Endothelial cell of umbilical vein (primary cell): ENCODE results near the gene OSBPL9. TPM values are rescaled to one million over a fixed set of nuclear protein-coding genes. Genes with fewer than 3 reads are reported as not detected.

Experiments used
- BruUV-seq: library from RNA; stranded (reverse); fragments of 400-500 nt; replicated peaks from 2 replicates; lab custom pipeline; 2021; lab: Mats Ljungman, UMichigan
- CTCF ChIA-PET: fragments of 300-600, 350-600 bp; sonication (Branson Sonifier 250); formaldehyde crosslinking; loops from one replicate; lab custom pipeline; 2021; ENCODE audit warnings: antibody characterized with exemption, inconsistent platforms; lab: Charles Lee
- POLR2A ChIA-PET: fragments of 300-600, 350-600 bp; sonication (Branson Sonifier 250); formaldehyde crosslinking; loops from one replicate; lab custom pipeline; 2021; ENCODE audit warnings: antibody characterized with exemption, inconsistent platforms; lab: Charles Lee
- DNase-seq: peaks from one replicate; pipeline ENCODE4 v3.0.0-alpha.2; 2011; ENCODE audit warnings: low read depth, low spot score
- FAIRE-seq: peaks from 2 replicates; lab custom pipeline; 2011; peaks lifted over from hg19 to GRCh38; lab: Jason Lieb, UNC
- H2AFZ ChIP-seq: 2 replicates; pipeline ENCODE4 v1.6.0; 2012; ENCODE audit warnings: low read depth, low read length, control low read depth, inconsistent platforms
- H3K27ac ChIP-seq: 2 replicates; pipeline ENCODE4 v1.5.1; 2011; ENCODE audit warnings: low read depth, mild to moderate bottlenecking, control low read depth, low read length, moderate library complexity; ENCODE audit not compliant: insufficient read depth
- H3K27me3 ChIP-seq, 2 experiments: 2 replicates each; pipeline versions ENCODE4 v1.6.0 to v1.6.1; 2011; ENCODE audit warnings: low read length in 2 of 2, mixed read lengths in 1 of 2; ENCODE audit not compliant: control insufficient read depth in 2 of 2, insufficient read depth in 2 of 2
- H3K36me3 ChIP-seq, 2 experiments: 2 replicates in 1 of 2; 3 replicates in 1 of 2; pipeline ENCODE4 v1.5.1; 2011; ENCODE audit warnings: low read length in 2 of 2, mild to moderate bottlenecking in 1 of 2, moderate library complexity in 1 of 2; ENCODE audit not compliant: control insufficient read depth in 2 of 2, insufficient read depth in 2 of 2; ENCODE audit errors: extremely low read depth in 1 of 2
- H3K4me1 ChIP-seq: 3 replicates; pipeline ENCODE4 v1.5.1; 2011; ENCODE audit warnings: mild to moderate bottlenecking, low read length; ENCODE audit not compliant: control insufficient read depth, insufficient read depth; ENCODE audit errors: extremely low read depth
- H3K4me2 ChIP-seq: 2 replicates; pipeline ENCODE4 v1.6.1; 2011; ENCODE audit warnings: low read length, control low read depth, mixed read lengths; ENCODE audit not compliant: insufficient read depth
- H3K4me3 ChIP-seq, 3 experiments: fragments of 200-600 bp in 1 of 3; sonication (generic), shearing (Covaris generic) in 1 of 3; replicated peaks in 1 of 3; 2 replicates each; pipeline ENCODE4 v1.5.1; 2011 to 2016; ENCODE audit warnings: control low read depth in 3 of 3, low read length in 3 of 3, mild to moderate bottlenecking in 2 of 3, inconsistent platforms in 1 of 3, low read depth in 1 of 3, moderate library complexity in 1 of 3; ENCODE audit not compliant: insufficient read depth in 1 of 3
- H3K79me2 ChIP-seq: 2 replicates; pipeline ENCODE4 v1.6.0; 2012; ENCODE audit warnings: low read length, inconsistent platforms; ENCODE audit not compliant: control insufficient read depth, insufficient read depth
- H3K9ac ChIP-seq: replicated peaks from 2 replicates; pipeline ENCODE3; 2011; ENCODE audit warnings: low read length, control low read depth; ENCODE audit not compliant: insufficient read depth; ENCODE audit errors: extremely low read depth
- H3K9me1 ChIP-seq: replicated peaks from 3 replicates; pipeline ENCODE4 v1.6.0; 2011; ENCODE audit warnings: mild to moderate bottlenecking, low read length; ENCODE audit not compliant: control insufficient read depth, insufficient read depth; ENCODE audit errors: extremely low read depth
- H3K9me3 ChIP-seq: replicated peaks from 2 replicates; pipeline ENCODE4 v1.5.1; 2012; ENCODE audit warnings: low read length, inconsistent platforms; ENCODE audit not compliant: control insufficient read depth, insufficient read depth
- H4K20me1 ChIP-seq: replicated peaks from 2 replicates; pipeline ENCODE3; 2011; ENCODE audit warnings: mild to moderate bottlenecking, low read length; ENCODE audit not compliant: control insufficient read depth, insufficient read depth; ENCODE audit errors: extremely low read depth
- CTCF ChIP-seq, 2 donors: IDR thresholded peaks; 1 replicate in 1 of 2; 2 replicates in 1 of 2; pipeline ENCODE4 v1.5.1; 2011; ENCODE audit warnings: low read length in 2 of 2, mild to moderate bottlenecking in 2 of 2, moderate library complexity in 2 of 2, control low read depth in 1 of 2, inconsistent platforms in 1 of 2, low read depth in 1 of 2; ENCODE audit not compliant: insufficient read depth in 1 of 2; ENCODE audit errors: extremely low read depth in 1 of 2
- EZH2 ChIP-seq: IDR thresholded peaks from 2 replicates; pipeline ENCODE4 v1.6.1; 2012; ENCODE audit warnings: borderline replicate concordance, low read depth, mild to moderate bottlenecking, moderate library complexity, low read length, inconsistent platforms; ENCODE audit not compliant: severe bottlenecking
- FOS ChIP-seq: IDR thresholded peaks from 2 replicates; pipeline ENCODE4 v1.6.1; 2011; ENCODE audit warnings: mild to moderate bottlenecking, low read length, moderate library complexity, borderline replicate concordance; ENCODE audit not compliant: insufficient read depth
- GATA2 ChIP-seq: IDR thresholded peaks from 2 replicates; pipeline ENCODE4 v1.7.0; 2011; ENCODE audit warnings: low read depth, mild to moderate bottlenecking, moderate library complexity, mixed read lengths, low read length; ENCODE audit not compliant: insufficient read length, insufficient read depth
- JUN ChIP-seq: IDR thresholded peaks from 2 replicates; pipeline ENCODE4 v1.6.1; 2011; ENCODE audit warnings: borderline replicate concordance, low read depth; ENCODE audit not compliant: insufficient read length, insufficient read depth
- MAX ChIP-seq: IDR thresholded peaks from 2 replicates; pipeline ENCODE4 v1.6.1; 2011; ENCODE audit not compliant: insufficient read depth, insufficient read length
- MYC ChIP-seq: IDR thresholded peaks from one replicate; pipeline ENCODE4 v1.6.1; 2011; ENCODE audit warnings: mild to moderate bottlenecking, low read depth, low read length
- POLR2A ChIP-seq: IDR thresholded peaks from 2 replicates; pipeline ENCODE4 v1.6.1; 2012; ENCODE audit warnings: low read depth, mild to moderate bottlenecking, control low read depth, low read length
- POLR2AphosphoS5 ChIP-seq: IDR thresholded peaks from 2 replicates; pipeline ENCODE4 v1.6.1; 2012; ENCODE audit warnings: low read depth, mild to moderate bottlenecking, control low read depth, low read length, moderate library complexity; ENCODE audit not compliant: insufficient read depth
- dilution Hi-C: fragments of 300-500 bp; cut with MboI; formaldehyde crosslinking; loops from one replicate; pipeline ENCODE4 v1.15.0; 2019; ENCODE audit warnings: low sequenced_read_pairs; ENCODE audit not compliant: extremely low pct_ligation_motif_present
- intact Hi-C: fragments of 100-400 bp; cut with micrococcal nuclease; formaldehyde crosslinking; loops from one replicate; pipeline ENCODE4 v1.10.0; 2022
- polyA plus RNA-seq, 4 experiments: library from polyadenylated mRNA; depleted of rRNA in 3 of 4; stranded (reverse) in 3 of 4; unstranded in 1 of 4; fragments of >200 nt; gene quantifications; 2 replicates each; pipeline versions ENCODE4 v1.2.1 to v1.2.3, GENCODE V29; 2011 to 2012; ENCODE audit warnings: missing spikeins in 1 of 4
- total RNA-seq: library from RNA; stranded (reverse); gene quantifications from 2 replicates; pipeline ENCODE4 v1.2.3, GENCODE V29; 2021

OSBPL9 gene
- total and polyA plus RNA-seq, 2 donors (not counting 3 experiments of a cell fraction or from before 2014, with no cell fraction given): 46.2 to 80.3 TPM

GRCh38 chr1:51636191-51636590, 19.3 kb downstream of the OSBPL9 start:
- no peak overlapping the region for H3K4me2 ChIP-seq
- H3K9me1 ChIP-seq: no peaks in the 10 kb centered on the region
- CTCF ChIA-PET: interaction anchor here (2.2 kb wide), 1 partner anchor 133 kb away, joined by 7 read pairs; no protein-coding TSS in a partner anchor
- H3K79me2 ChIP-seq: peaks cover 10% of the 10 kb centered on the region
- no TSS peak for BruUV-seq
- FAIRE-seq (no peak), DNase-seq (no peak)
- H3K27ac ChIP-seq: no peak overlapping the region
- H3K27me3 ChIP-seq: no peaks in the 10 kb centered on the region
- no peak overlapping the region for H3K9ac ChIP-seq
- H3K4me1 ChIP-seq: peaks cover 12% of the 10 kb centered on the region
- POLR2A ChIA-PET: no interaction called here
- H3K4me3 ChIP-seq: no peak overlapping the region
- intact Hi-C loops (no loop called here), dilution Hi-C loops (no loop called here)
- H2AFZ ChIP-seq: no peak overlapping the region
- H3K36me3 ChIP-seq: no peaks in the 10 kb centered on the region
- H3K9me3 ChIP-seq: no peaks in the 10 kb centered on the region
- TF ChIP-seq MYC: no peak
- no peak for TF ChIP-seq FOS
- TF ChIP-seq MAX: no peak
- TF ChIP-seq EZH2: no peak
- no peak for TF ChIP-seq POLR2A
- no peak for TF ChIP-seq GATA2
- TF ChIP-seq CTCF (IDR thresholded peaks at IDR 0.05; ENCODE audit: extremely low read depth in 1 of 2, insufficient read depth in 1 of 2, low read depth in 1 of 2, low read length in 2 of 2): no peak
- TF ChIP-seq JUN: no peak
- no peak for TF ChIP-seq POLR2AphosphoS5
- no peaks in the 10 kb centered on the region for H4K20me1 ChIP-seq
